GM19099 (cell line): ENCODE results near the gene MCEMP1.

Source experiments
- POLR2A ChIP-seq: IDR thresholded peaks from 3 replicates; pipeline ENCODE4 v1.6.1; 2011; ENCODE audit warnings: low read depth; ENCODE audit not compliant: insufficient read length; ENCODE audit errors: extremely low read depth

Gene MCEMP1

DNA sequence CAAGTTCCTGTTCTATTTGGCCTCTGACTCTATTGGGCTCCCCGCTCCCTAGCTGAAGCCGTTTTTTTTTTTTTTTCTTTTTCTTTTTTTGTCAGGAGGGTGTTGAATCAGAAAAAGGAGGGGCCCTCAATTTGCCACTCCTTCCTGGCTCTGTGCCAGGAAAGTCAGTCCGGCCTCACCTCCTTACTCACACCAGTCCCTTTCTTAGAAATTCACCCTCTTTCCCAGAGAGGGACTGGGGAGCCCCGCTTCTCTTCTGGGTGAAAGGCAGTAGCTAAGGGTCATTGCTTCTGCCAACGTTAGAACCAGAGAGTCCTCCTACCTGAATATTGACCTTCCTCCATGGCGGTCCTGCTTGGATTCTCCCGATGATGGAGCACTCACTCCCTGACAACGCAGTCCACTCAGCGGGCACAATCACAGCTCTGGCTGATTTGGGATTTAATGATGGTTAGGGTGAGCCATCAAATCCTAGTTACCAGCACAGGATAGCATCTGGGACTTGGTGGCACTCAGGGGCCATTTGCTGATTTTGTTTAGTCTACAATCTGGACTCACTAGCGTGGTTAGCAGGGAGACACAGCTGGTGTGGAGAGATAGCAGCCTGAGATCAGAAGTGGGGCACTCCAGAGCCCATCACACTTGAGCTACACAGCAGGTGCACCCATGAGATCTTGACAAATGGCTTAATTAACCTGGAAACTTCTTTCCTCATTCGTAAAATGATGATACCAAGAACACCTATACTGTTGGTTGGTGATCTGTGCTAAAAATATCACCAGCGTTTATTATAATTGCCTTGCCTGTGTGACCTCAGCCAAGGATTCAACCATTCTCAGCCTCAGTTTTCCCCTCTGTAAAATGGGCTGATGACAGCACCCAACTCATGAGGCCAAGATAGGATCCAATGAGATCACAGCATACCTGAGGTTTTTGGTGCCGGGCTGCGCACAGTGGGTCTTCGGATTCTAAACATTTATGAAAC, 22.8 kb downstream of the MCEMP1 start:
- TF ChIP-seq POLR2A: peak; percentile 37

GRCh38 chr19:7701049-7701653, 24.3 kb downstream of the MCEMP1 start:
- TF ChIP-seq POLR2A: no peak

- TF ChIP-seq POLR2A: peak; percentile 27
Measured at GRCh38 chr19:7701654-7702457, 25.0 kb downstream of the MCEMP1 start, which contains the start of gene FCER2. Gene FCER2 (minus strand): TSS chr19:7702131. CDS start chr19:7699760, 2,371 bp downstream.

GRCh38 chr19:7703332-7703731, 26.4 kb downstream of the MCEMP1 start:
- no peak for TF ChIP-seq POLR2A

GRCh38 chr19:7704280-7705060, 27.6 kb downstream of the MCEMP1 start:
- no peak for TF ChIP-seq POLR2A

DNA sequence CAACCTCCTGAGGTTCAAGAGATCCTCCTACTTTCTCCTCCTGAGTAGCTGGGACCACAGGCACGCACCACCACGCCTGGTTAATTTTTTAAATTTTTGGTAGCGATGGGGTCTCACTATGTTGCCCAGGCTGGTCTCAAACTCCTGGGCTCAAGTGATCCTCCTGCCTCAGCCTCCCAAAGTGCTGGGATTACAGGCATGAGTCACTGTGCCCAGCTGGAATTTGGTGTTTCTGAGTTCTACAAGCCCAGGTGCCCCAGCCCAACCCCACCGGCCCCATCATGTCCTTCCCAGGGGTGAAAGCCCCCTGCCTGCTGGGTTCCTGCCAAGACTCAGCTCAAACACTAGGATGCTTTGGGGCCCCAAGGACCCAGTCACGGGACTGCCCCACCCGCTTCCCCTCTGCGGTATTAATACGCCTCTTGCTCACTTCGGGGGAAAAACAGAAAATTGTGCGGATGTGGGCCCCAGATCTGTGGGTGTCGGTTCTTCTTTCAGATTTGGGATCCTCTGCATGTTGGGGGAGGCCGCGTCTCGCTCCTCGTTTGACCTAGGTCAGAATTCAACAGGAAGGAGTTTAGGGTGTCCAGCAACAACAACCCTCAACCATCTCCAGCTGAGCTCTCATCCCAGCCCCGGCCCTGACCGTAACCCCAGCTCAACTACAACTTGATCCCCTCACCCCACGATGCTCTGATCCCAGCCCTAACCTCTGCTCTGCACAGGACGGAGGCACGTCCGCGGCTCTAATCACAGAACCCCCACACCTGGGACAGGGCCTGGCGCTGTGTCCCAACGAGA, 28.7 kb downstream of the MCEMP1 start:
- peak; percentile 55 for TF ChIP-seq POLR2A

- TF ChIP-seq POLR2A: no peak
Measured at GRCh38 chr19:7706188-7706954, 29.5 kb downstream of the MCEMP1 start.

GRCh38 chr19:7706955-7707456, 30.1 kb downstream of the MCEMP1 start:
- TF ChIP-seq POLR2A: no peak

DNA sequence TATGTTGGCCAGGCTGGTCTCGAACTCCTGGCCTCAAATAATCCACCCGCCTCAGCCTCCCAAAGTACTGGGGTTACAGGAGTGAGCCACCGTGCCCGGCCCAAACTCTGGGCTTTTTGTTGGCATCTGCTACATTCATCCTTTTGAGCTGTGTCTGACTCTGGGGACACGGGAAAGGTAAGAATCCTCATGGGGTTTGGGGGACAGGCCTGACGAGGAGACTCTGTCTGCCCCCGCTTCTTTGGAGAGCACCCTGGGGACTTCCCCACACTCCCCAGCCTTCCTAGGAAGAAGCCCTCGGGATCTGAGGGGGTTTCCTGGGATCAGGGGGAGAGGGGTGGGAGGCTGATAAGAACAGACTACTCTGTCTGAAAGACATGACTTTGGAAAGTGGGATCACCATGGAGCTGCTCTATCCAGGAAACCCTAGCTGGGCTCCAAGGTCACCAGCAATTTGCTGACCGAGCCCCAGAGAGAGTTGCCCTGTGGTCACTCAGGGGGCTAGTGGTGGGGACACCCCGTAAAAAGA, 33.1 kb downstream of the MCEMP1 start:
- no peak for TF ChIP-seq POLR2A

- no peak for TF ChIP-seq POLR2A
Measured at GRCh38 chr19:7710616-7711015, 33.7 kb downstream of the MCEMP1 start.

- no peak for TF ChIP-seq POLR2A
Measured at GRCh38 chr19:7715671-7716070, 38.8 kb downstream of the MCEMP1 start.

DNA sequence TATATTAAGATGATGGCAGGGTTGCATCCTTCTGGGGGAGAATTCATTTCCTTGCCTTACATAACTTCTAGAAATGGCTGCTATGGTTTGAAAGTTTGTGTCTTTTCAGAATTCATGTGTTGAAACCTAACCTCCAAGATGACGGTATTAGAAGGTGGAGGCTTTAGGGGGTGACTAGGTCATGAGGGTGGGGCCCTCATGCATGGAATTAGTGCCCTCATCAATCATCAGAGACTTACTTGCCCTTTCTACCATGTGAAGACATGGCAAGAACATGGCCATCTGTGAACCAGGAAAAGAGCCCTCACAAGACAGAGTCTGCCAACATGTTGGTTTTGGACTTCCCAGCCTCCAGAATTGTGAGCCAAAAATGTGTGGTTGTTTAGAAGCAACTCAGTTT, 39.9 kb downstream of the MCEMP1 start:
- no peak for TF ChIP-seq POLR2A

GRCh38 chr19:7718668-7719067, 41.8 kb downstream of the MCEMP1 start:
- TF ChIP-seq POLR2A: no peak

- no peak for TF ChIP-seq POLR2A
Measured at GRCh38 chr19:7720351-7720750, 43.5 kb downstream of the MCEMP1 start.
